Activated CD4-positive, alpha-beta T cell treated with anti-CD3 and anti-CD28 coated beads, Interleukin-2, Interleukin-6, amounts not matched to agents 100 ng/mL and 50 ng/mL, durations not matched to agents 16 hours and 8 hours (primary cell): Measurements from ENCODE around the gene SLC39A11.
"Not testable (repeated sequence)": the region's sequence is repeated elsewhere in the genome, so short reads cannot be mapped to it uniquely, and the experiment has no call there.

Experiments
- DNase-seq: peaks from one replicate; pipeline ENCODE4 v3.0.0-alpha.2; 2020

The SLC39A11 gene

GRCh38 chr17:72940496-72940895 is 152.0 kb downstream of the SLC39A11 start:
- no peak for DNase-seq

GRCh38 chr17:72938482-72938881 is 154.0 kb downstream of the SLC39A11 start:
- no peak for DNase-seq

- DNase-seq, result no peak
Measured at GRCh38 chr17:72937707-72938106, 154.8 kb downstream of the SLC39A11 start.

GRCh38 chr17:72937254-72937653 is 155.2 kb downstream of the SLC39A11 start:
- not testable (repeated sequence) for DNase-seq

- DNase-seq, result no peak
Measured at GRCh38 chr17:72935984-72936383, 156.5 kb downstream of the SLC39A11 start.

GRCh38 chr17:72934927-72935326 is 157.6 kb downstream of the SLC39A11 start:
- DNase-seq, result no peak

- no peak for DNase-seq
Measured at GRCh38 chr17:72931635-72932034, 160.9 kb downstream of the SLC39A11 start.

- DNase-seq, result peak; percentile 30
Measured at GRCh38 chr17:72931163-72931562, 161.3 kb downstream of the SLC39A11 start.

- no peak for DNase-seq
Measured at GRCh38 chr17:72930031-72930430, 162.5 kb downstream of the SLC39A11 start.

- DNase-seq, result no peak
Measured at GRCh38 chr17:72928454-72929136, 163.9 kb downstream of the SLC39A11 start.

GRCh38 chr17:72927760-72928159 is 164.7 kb downstream of the SLC39A11 start:
- no peak for DNase-seq

- DNase-seq, result no peak
Measured at GRCh38 chr17:72927146-72927545, 165.3 kb downstream of the SLC39A11 start.

- DNase-seq, result no peak
Measured at GRCh38 chr17:72926171-72926570, 166.3 kb downstream of the SLC39A11 start.

- no peak for DNase-seq
Measured at GRCh38 chr17:72924196-72924595, 168.3 kb downstream of the SLC39A11 start.

- no peak for DNase-seq
Measured at GRCh38 chr17:72922219-72922618, 170.3 kb downstream of the SLC39A11 start.

GRCh38 chr17:72921347-72922054 is 171.0 kb downstream of the SLC39A11 start:
- no peak for DNase-seq

GRCh38 chr17:72920513-72920912 is 172.0 kb downstream of the SLC39A11 start:
- no peak for DNase-seq

GRCh38 chr17:72916991-72917390 is 175.5 kb downstream of the SLC39A11 start:
- DNase-seq, result no peak

- no peak for DNase-seq
Measured at GRCh38 chr17:72915625-72916081, 176.8 kb downstream of the SLC39A11 start.

GRCh38 chr17:72913142-72913682 is 179.3 kb downstream of the SLC39A11 start:
- no peak for DNase-seq

- no peak for DNase-seq
Measured at GRCh38 chr17:72906306-72906705, 186.2 kb downstream of the SLC39A11 start.

- no peak for DNase-seq
Measured at GRCh38 chr17:72903522-72903921, 189.0 kb downstream of the SLC39A11 start.

GRCh38 chr17:72901657-72902056 is 190.8 kb downstream of the SLC39A11 start:
- no peak for DNase-seq

- DNase-seq, result no peak
Measured at GRCh38 chr17:72901083-72901482, 191.4 kb downstream of the SLC39A11 start.
